GM23338 (cell line): Measurements from ENCODE around the gene HSD11B1L. TPM values are rescaled to one million over a fixed set of nuclear protein-coding genes. Genes with fewer than 3 reads are reported as not detected.

ENCODE experiments used
- ATAC-seq: fragments of 200-7000 bp; cut with Tn5 transposase; 3 replicates; pipeline ENCODE4 v1.9.1; 2020
- DNase-seq: peaks from one replicate; pipeline ENCODE4 v3.0.0-alpha.2; 2015; ENCODE audit warnings: low spot score
- H2AFZ ChIP-seq: fragments of 200-600 bp; sonication (generic); 2 replicates; pipeline ENCODE4 v1.8.0; 2016; ENCODE audit warnings: antibody characterized with exemption, mild to moderate bottlenecking, moderate library complexity
- H3F3A ChIP-seq: fragments of 200-600 bp; sonication (generic); replicated peaks from 2 replicates; pipeline ENCODE4 v1.8.0; 2017; ENCODE audit warnings: antibody characterized with exemption, mixed run types, low read depth
- H3K27ac ChIP-seq: fragments of 200-600 bp; sonication (generic); 2 replicates; pipeline ENCODE4 v1.6.1; 2016; ENCODE audit warnings: low read depth
- H3K27me3 ChIP-seq: fragments of 200-600 bp; sonication (generic); 2 replicates; pipeline ENCODE4 v1.8.0; 2016; ENCODE audit warnings: mild to moderate bottlenecking, mixed run types, moderate library complexity; ENCODE audit not compliant: insufficient read depth
- H3K36me3 ChIP-seq: fragments of 200-600 bp; sonication (generic); 2 replicates; pipeline ENCODE4 v1.8.0; 2016; ENCODE audit warnings: mild to moderate bottlenecking; ENCODE audit not compliant: insufficient read depth
- H3K4me1 ChIP-seq: fragments of 200-600 bp; sonication (generic); 2 replicates; pipeline ENCODE4 v1.8.0; 2016; ENCODE audit warnings: mild to moderate bottlenecking, moderate library complexity; ENCODE audit not compliant: insufficient read depth
- H3K4me2 ChIP-seq: fragments of 200-600 bp; sonication (generic); 2 replicates; pipeline ENCODE4 v1.7.1; 2017; ENCODE audit warnings: mixed run types
- H3K4me3 ChIP-seq: fragments of 200-600 bp; sonication (generic); 2 replicates; pipeline ENCODE4 v1.6.1; 2016; ENCODE audit warnings: mixed run types
- H3K79me2 ChIP-seq: fragments of 200-600 bp; sonication (generic); replicated peaks from 2 replicates; pipeline ENCODE4 v1.8.0; 2017; ENCODE audit warnings: mild to moderate bottlenecking; ENCODE audit not compliant: insufficient read depth
- H3K9me2 ChIP-seq: fragments of 200-600 bp; sonication (generic); 2 replicates; pipeline ENCODE4 v1.8.0; 2017; ENCODE audit not compliant: insufficient read depth
- H4K20me1 ChIP-seq: fragments of 200-600 bp; sonication (generic); replicated peaks from 2 replicates; pipeline ENCODE4 v1.8.0; 2017; ENCODE audit warnings: mild to moderate bottlenecking; ENCODE audit not compliant: insufficient read depth
- H3K27ac Mint-ChIP-seq: 2 replicates; pipeline ENCODE4 v1.8.0; 2020; ENCODE audit warnings: inconsistent platforms, mild to moderate bottlenecking, moderate library complexity, mixed read lengths
- H3K27me3 Mint-ChIP-seq: 3 replicates; pipeline ENCODE4 v1.8.0; 2022; ENCODE audit warnings: low read depth, mild to moderate bottlenecking, moderate library complexity, mixed read lengths, inconsistent platforms; ENCODE audit not compliant: insufficient read depth, poor library complexity
- H3K36me3 Mint-ChIP-seq: 3 replicates; pipeline ENCODE4 v1.8.0; 2021; ENCODE audit warnings: low read depth, mild to moderate bottlenecking, inconsistent platforms, moderate library complexity, mixed read lengths
- H3K4me1 Mint-ChIP-seq: 3 replicates; pipeline ENCODE4 v1.8.0; 2020; ENCODE audit warnings: mild to moderate bottlenecking, inconsistent platforms, mixed read lengths
- H3K4me3 Mint-ChIP-seq: 3 replicates; pipeline ENCODE4 v1.8.0; 2021; ENCODE audit warnings: moderate library complexity, mild to moderate bottlenecking, inconsistent platforms, mixed read lengths
- H3K9me3 Mint-ChIP-seq: 3 replicates; pipeline ENCODE4 v1.8.0; 2020; ENCODE audit warnings: moderate library complexity, mild to moderate bottlenecking, inconsistent platforms, mixed read lengths
- CREB1 ChIP-seq: fragments of 250-450 bp; sonication (Bioruptor Pico); IDR thresholded peaks from 2 replicates; pipeline ENCODE4 v1.5.0; 2020; ENCODE audit warnings: low read depth, mild to moderate bottlenecking, moderate library complexity
- CTCF ChIP-seq, 2 experiments: fragments of 200-600 bp in 1 of 2; sonication (generic) in 1 of 2; conservative IDR thresholded peaks; 2 replicates each; pipeline versions ENCODE4 v1.5.1 to v1.6.1; 2016 to 2017; ENCODE audit warnings: antibody characterized with exemption in 2 of 2, low read depth in 2 of 2, mild to moderate bottlenecking in 2 of 2, moderate library complexity in 1 of 2
- ETS1 ChIP-seq: IDR thresholded peaks from 2 replicates; pipeline ENCODE4 v1.6.1; 2016; ENCODE audit warnings: antibody characterized with exemption
- EZH2 ChIP-seq: fragments of 200-600 bp; sonication (generic); IDR thresholded peaks from one replicate; pipeline ENCODE4 v1.8.0; 2017; ENCODE audit warnings: antibody characterized with exemption, mild to moderate bottlenecking, low read depth; ENCODE audit not compliant: unreplicated experiment
- EZH2phosphoT487 ChIP-seq: fragments of 200-600 bp; sonication (generic); IDR thresholded peaks from one replicate; pipeline ENCODE4 v1.8.1; 2018; ENCODE audit warnings: antibody characterized with exemption; ENCODE audit not compliant: unreplicated experiment
- JUNB ChIP-seq: IDR thresholded peaks from one replicate; pipeline ENCODE4 v1.6.1; 2016; ENCODE audit warnings: antibody characterized with exemption; ENCODE audit not compliant: unreplicated experiment
- NANOG ChIP-seq: IDR thresholded peaks from 2 replicates; pipeline ENCODE4 v1.6.1; 2016; ENCODE audit warnings: antibody characterized with exemption, borderline replicate concordance
- POLR2AphosphoS5 ChIP-seq: IDR thresholded peaks from 2 replicates; pipeline ENCODE4 v1.6.1; 2016; ENCODE audit warnings: antibody characterized with exemption, low read depth
- STAT1 ChIP-seq: IDR thresholded peaks from one replicate; pipeline ENCODE4 v1.6.1; 2016; ENCODE audit warnings: antibody characterized with exemption; ENCODE audit not compliant: unreplicated experiment
- ZNF114 ChIP-seq: fragments of 250-450 bp; sonication (Bioruptor Pico); IDR thresholded peaks from 2 replicates; pipeline ENCODE4 v1.5.0; 2020; ENCODE audit warnings: mild to moderate bottlenecking, moderate library complexity
- ZNF331 ChIP-seq: fragments of 250-450 bp; sonication (Bioruptor Pico); IDR thresholded peaks from 2 replicates; pipeline ENCODE4 v1.5.0; 2020; ENCODE audit warnings: low read depth, mild to moderate bottlenecking, moderate library complexity
- polyA plus RNA-seq: library from polyadenylated mRNA; unstranded; fragments of >200 nt; fragmentation: Nextera tagmentation; extraction: Ambion mirVana; gene quantifications from 2 replicates; pipeline ENCODE4 v1.2.1, GENCODE V29; 2016
- total RNA-seq: library from RNA; depleted of rRNA; stranded (reverse); fragments of >200 nt; shearing (Covaris generic); gene quantifications from 2 replicates; pipeline ENCODE4 v1.2.3, GENCODE V29; 2014
- TF ChIP-seq, protein P1 (sequence below): fragments of 250-450 bp; sonication (Bioruptor Pico); IDR thresholded peaks from 2 replicates; pipeline ENCODE4 v1.5.0; 2020; ENCODE audit warnings: mild to moderate bottlenecking, moderate library complexity
- TF ChIP-seq, protein P2 (sequence below): IDR thresholded peaks from one replicate; pipeline ENCODE4 v1.6.1; 2018; ENCODE audit warnings: antibody characterized with exemption; ENCODE audit not compliant: unreplicated experiment

HSD11B1L gene
- total and polyA plus RNA-seq, 2 experiments from 2014 or later, result 12.9 to 18.4 TPM

DNA sequence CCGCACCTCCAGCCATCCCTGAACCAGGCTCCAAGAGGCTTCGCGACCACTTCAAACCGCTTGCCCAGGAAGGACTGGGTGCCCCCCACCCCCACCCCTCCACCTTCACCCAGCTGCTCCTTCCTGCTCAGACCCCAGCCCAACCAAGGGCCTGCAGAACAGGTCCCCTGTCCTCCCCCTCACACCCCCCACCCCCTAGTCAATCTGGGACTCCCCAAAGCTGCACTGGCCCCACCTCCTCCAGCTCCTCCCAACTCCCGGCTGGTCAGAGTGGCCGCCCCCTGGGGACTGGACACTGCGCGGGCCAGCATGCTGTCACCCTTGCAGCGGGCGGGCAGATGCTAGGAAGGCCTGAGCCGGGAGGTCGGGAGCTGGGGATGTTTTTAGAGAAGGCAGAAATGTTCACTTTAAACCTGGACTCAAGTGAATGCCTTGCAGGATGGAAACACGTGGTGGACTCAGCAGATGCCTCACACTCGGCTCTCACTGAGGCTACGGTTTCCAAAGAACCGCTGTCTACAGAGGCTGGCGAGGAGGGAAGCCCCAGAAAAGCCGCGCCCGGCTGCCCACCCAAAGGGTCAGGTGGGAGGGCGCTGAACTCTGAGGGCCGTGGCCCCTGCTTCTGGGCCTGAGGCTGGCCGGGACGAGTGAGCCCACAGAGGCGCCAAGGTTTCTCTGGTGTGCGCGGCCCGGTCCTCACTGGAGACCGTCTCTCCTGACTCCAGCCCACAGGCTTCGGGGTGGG, 17.2 kb downstream of the HSD11B1L start:
- H3K4me3 ChIP-seq, result no peak overlapping the region
- peaks cover 7% of the 10 kb centered on the region; the same call in 1 of the 2 replicates for H4K20me1 ChIP-seq
- Mint-ChIP-seq H3K9me3 (peaks cover 4% of the 10 kb centered on the region), H3K27ac (no peak overlapping the region), H3K27me3 (peaks cover 38% of the 10 kb centered on the region), H3K4me3 (no peak overlapping the region), H3K4me1 (no peaks in the 10 kb centered on the region), H3K36me3 (peaks cover 78% of the 10 kb centered on the region)
- H3K27ac ChIP-seq, result no peak overlapping the region
- H3K36me3 ChIP-seq, result no peaks in the 10 kb centered on the region
- ATAC-seq (no peak), DNase-seq (peak; percentile 1)
- no peak overlapping the region for H3K4me2 ChIP-seq
- H3F3A ChIP-seq, result peaks cover 3% of the 10 kb centered on the region
- no peaks in the 10 kb centered on the region for H3K9me2 ChIP-seq
- no peaks in the 10 kb centered on the region for H3K27me3 ChIP-seq
- H2AFZ ChIP-seq, result no peak overlapping the region
- TF ChIP-seq EZH2phosphoT487, result no peak
- TF ChIP-seq POLR2AphosphoS5, result no peak
- no peak for TF ChIP-seq ZNF114 (CRISPR knock-in tag)
- no peak for TF ChIP-seq EZH2
- TF ChIP-seq CTCF (conservative IDR thresholded peaks at IDR 0.05; ENCODE audit: low read depth in 2 of 2), result no peak
- TF ChIP-seq STAT1, result no peak
- TF ChIP-seq CREB1, result no peak
- no peak for TF ChIP-seq NANOG
- no peak for TF ChIP-seq ETS1
- TF ChIP-seq ZNF331, result no peak
- TF ChIP-seq, protein P1, sequence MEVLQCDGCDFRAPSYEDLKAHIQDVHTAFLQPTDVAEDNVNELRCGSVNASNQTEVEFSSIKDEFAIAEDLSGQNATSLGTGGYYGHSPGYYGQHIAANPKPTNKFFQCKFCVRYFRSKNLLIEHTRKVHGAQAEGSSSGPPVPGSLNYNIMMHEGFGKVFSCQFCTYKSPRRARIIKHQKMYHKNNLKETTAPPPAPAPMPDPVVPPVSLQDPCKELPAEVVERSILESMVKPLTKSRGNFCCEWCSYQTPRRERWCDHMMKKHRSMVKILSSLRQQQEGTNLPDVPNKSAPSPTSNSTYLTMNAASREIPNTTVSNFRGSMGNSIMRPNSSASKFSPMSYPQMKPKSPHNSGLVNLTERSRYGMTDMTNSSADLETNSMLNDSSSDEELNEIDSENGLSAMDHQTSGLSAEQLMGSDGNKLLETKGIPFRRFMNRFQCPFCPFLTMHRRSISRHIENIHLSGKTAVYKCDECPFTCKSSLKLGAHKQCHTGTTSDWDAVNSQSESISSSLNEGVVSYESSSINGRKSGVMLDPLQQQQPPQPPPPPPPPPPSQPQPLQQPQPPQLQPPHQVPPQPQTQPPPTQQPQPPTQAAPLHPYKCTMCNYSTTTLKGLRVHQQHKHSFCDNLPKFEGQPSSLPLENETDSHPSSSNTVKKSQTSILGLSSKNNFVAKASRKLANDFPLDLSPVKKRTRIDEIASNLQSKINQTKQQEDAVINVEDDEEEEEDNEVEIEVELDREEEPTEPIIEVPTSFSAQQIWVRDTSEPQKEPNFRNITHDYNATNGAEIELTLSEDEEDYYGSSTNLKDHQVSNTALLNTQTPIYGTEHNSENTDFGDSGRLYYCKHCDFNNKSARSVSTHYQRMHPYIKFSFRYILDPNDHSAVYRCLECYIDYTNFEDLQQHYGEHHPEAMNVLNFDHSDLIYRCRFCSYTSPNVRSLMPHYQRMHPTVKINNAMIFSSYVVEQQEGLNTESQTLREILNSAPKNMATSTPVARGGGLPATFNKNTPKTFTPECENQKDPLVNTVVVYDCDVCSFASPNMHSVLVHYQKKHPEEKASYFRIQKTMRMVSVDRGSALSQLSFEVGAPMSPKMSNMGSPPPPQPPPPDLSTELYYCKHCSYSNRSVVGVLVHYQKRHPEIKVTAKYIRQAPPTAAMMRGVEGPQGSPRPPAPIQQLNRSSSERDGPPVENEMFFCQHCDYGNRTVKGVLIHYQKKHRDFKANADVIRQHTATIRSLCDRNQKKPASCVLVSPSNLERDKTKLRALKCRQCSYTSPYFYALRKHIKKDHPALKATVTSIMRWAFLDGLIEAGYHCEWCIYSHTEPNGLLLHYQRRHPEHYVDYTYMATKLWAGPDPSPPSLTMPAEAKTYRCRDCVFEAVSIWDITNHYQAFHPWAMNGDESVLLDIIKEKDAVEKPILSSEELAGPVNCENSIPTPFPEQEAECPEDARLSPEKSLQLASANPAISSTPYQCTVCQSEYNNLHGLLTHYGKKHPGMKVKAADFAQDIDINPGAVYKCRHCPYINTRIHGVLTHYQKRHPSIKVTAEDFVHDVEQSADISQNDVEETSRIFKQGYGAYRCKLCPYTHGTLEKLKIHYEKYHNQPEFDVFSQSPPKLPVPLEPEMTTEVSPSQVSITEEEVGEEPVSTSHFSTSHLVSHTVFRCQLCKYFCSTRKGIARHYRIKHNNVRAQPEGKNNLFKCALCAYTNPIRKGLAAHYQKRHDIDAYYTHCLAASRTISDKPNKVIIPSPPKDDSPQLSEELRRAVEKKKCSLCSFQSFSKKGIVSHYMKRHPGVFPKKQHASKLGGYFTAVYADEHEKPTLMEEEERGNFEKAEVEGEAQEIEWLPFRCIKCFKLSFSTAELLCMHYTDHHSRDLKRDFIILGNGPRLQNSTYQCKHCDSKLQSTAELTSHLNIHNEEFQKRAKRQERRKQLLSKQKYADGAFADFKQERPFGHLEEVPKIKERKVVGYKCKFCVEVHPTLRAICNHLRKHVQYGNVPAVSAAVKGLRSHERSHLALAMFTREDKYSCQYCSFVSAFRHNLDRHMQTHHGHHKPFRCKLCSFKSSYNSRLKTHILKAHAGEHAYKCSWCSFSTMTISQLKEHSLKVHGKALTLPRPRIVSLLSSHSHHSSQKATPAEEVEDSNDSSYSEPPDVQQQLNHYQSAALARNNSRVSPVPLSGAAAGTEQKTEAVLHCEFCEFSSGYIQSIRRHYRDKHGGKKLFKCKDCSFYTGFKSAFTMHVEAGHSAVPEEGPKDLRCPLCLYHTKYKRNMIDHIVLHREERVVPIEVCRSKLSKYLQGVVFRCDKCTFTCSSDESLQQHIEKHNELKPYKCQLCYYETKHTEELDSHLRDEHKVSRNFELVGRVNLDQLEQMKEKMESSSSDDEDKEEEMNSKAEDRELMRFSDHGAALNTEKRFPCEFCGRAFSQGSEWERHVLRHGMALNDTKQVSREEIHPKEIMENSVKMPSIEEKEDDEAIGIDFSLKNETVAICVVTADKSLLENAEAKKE (CRISPR knock-in tag), result no peak
- TF ChIP-seq, protein P2, sequence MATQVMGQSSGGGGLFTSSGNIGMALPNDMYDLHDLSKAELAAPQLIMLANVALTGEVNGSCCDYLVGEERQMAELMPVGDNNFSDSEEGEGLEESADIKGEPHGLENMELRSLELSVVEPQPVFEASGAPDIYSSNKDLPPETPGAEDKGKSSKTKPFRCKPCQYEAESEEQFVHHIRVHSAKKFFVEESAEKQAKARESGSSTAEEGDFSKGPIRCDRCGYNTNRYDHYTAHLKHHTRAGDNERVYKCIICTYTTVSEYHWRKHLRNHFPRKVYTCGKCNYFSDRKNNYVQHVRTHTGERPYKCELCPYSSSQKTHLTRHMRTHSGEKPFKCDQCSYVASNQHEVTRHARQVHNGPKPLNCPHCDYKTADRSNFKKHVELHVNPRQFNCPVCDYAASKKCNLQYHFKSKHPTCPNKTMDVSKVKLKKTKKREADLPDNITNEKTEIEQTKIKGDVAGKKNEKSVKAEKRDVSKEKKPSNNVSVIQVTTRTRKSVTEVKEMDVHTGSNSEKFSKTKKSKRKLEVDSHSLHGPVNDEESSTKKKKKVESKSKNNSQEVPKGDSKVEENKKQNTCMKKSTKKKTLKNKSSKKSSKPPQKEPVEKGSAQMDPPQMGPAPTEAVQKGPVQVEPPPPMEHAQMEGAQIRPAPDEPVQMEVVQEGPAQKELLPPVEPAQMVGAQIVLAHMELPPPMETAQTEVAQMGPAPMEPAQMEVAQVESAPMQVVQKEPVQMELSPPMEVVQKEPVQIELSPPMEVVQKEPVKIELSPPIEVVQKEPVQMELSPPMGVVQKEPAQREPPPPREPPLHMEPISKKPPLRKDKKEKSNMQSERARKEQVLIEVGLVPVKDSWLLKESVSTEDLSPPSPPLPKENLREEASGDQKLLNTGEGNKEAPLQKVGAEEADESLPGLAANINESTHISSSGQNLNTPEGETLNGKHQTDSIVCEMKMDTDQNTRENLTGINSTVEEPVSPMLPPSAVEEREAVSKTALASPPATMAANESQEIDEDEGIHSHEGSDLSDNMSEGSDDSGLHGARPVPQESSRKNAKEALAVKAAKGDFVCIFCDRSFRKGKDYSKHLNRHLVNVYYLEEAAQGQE, result no peak
- TF ChIP-seq JUNB, result no peak
- H3K4me1 ChIP-seq, result no peaks in the 10 kb centered on the region
- no peaks in the 10 kb centered on the region for H3K79me2 ChIP-seq
